Mesangial cell (primary cell): ENCODE data around the gene MRPS31. TPM values are rescaled to one million over a fixed set of nuclear protein-coding genes. Genes with fewer than 3 reads are reported as not detected.

ENCODE experiments used
- total RNA-seq: library from RNA; depleted of rRNA; stranded (reverse); fragments of >200 nt; gene quantifications from 2 replicates; pipeline ENCODE4 v1.2.3, GENCODE V29; 2015

Gene MRPS31
- total RNA-seq, result 8.6 and 15.0 TPM in 2 replicates

GRCh38 chr13:40770934-40771618 lies at the start of gene MRPS31:
TSS of gene MRPS31 (minus strand) at chr13:40771190. CDS start at chr13:40771136, 54 bp downstream.

DNA sequence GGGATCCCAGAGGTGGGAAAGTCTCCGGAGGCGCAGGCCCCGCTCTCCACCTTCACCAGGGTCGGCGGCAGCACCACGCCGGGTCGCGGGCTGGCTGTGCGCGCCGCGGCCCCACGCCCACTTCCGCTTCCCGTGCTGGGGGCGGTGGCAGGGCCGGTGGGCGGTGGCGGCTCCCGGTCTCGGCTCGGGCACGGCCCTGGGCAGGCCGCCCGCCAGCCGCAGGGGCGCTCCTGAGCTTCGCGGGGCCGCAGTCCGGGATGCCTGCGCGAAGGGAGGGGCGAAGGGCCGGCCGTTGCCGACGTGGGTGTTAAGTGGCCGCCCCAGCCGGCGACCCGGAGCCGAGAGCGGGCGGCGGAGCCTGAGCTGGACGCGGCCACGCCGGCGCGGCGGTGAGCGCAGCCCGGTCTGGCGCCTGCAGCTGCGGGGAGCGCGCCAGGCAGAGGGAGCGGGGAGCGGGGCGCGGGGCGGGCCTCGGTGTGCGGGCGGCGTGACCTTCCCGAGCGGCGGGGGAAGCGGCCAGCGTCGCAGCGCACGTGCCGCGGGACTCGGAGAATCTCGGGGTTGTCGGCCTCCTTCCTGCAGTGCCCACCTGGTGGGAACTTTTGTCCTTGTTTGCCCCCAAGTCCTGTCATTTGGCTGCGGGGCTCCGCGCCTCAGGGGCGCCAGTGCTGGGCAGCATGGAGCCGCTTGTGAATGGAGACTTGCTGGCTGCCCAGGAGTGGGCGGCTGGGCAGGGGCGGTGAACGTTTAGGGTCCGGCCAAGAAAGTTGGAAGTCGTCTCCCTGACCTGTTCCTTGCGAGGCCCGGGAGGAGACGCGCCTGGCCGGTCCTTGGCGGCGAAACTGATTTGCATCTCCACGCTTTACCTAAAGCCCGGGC lies 18.5 kb upstream of the MRPS31 start, which contains the start of gene SLC25A15:
Gene SLC25A15 (plus strand): TSS at position 337 of the 879 bp plus-strand sequence. CDS start 3,616 bp downstream, outside the sequence.

Other genes with a start within 250 kb of the MRPS31 start
- 5.7 and 11.2 TPM in 2 replicates for gene FOXO1, start 104.5 kb downstream of the MRPS31 start, total RNA-seq
- gene SLC25A15, start 18.4 kb upstream of the MRPS31 start, total RNA-seq, result 20.3 and 29.7 TPM in 2 replicates
- 18.9 and 40.6 TPM in 2 replicates for gene ELF1, start 248.1 kb upstream of the MRPS31 start, total RNA-seq